ENCODE measurements around the gene SLC39A1.

DNA sequence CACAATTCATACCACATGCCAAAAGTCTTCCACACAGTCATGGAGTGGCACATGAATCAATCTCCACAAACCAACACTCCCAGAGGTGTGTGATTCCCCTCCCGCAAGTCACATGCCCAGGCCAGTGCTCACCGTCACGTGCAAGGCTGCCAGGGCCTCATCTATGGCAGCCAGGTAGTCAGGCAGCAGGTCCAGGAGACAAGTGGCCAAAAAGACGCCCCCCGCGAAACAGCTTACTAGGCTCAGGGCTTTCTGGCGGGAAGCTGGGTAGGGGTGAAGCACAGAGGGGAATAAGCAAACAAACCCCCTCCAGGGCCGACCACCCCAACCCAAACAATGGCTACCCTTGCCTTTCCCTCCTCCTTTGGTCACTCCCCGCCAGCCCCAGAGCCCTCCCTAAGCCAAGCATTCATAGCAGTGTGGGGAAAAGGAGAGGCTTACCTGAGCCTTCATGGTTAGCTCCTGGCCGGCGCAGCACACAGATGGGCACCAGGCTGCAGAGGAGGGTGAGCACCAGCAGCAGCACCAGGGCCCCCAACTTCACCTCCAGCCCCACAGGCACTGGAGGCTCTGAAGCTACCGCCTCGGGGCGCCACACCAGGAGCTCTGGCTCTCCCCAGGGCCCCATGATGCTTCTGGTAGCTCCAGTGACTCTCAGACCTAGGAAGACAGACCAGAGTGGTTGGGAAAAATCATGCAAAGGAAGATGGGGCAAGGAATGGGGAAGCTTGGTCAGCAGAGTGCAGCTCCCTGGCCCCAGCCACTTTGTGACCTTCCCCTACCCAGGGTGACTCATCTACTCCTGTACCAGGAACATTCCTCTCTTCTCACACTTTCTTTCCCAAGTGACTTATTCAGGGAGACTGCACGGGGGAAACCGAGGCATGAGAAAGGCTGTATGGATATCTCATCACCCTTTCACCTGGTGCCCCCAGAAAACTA lies 978 bp downstream of the SLC39A1 start:
- TF ChIP-seq, protein P1, sequence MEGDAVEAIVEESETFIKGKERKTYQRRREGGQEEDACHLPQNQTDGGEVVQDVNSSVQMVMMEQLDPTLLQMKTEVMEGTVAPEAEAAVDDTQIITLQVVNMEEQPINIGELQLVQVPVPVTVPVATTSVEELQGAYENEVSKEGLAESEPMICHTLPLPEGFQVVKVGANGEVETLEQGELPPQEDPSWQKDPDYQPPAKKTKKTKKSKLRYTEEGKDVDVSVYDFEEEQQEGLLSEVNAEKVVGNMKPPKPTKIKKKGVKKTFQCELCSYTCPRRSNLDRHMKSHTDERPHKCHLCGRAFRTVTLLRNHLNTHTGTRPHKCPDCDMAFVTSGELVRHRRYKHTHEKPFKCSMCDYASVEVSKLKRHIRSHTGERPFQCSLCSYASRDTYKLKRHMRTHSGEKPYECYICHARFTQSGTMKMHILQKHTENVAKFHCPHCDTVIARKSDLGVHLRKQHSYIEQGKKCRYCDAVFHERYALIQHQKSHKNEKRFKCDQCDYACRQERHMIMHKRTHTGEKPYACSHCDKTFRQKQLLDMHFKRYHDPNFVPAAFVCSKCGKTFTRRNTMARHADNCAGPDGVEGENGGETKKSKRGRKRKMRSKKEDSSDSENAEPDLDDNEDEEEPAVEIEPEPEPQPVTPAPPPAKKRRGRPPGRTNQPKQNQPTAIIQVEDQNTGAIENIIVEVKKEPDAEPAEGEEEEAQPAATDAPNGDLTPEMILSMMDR (IDR thresholded peaks at IDR 0.05): peak; percentile 10; the same call in 1 of the 2 replicates
- no peak for TF ChIP-seq EZH2phosphoT487 (IDR thresholded peaks at IDR 0.05; ENCODE audit: borderline replicate concordance, low read depth)

Data from SK-N-SH (cell line).